ENCODE results near the gene ZDBF2.

The ZDBF2 gene

DNA sequence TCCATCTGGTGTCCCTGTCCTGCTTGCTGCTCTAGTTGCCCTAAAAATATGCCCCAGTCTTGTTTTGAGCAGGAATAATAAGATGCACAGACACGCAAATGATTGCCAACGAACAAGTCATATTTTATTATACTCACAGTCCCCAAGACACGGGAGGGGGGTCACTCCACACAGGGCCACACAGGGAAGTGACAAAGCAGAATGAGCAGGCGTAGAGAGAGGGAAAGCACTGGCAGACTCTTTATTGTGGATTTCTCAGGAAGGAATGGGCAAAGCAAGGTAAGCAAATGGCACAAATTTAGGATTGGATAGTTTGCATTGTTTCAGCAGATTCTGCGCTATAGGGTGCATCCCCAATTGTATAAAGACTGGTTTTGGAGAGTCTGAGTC is 20.7 kb upstream of the ZDBF2 start:
- TF ChIP-seq, protein P1, sequence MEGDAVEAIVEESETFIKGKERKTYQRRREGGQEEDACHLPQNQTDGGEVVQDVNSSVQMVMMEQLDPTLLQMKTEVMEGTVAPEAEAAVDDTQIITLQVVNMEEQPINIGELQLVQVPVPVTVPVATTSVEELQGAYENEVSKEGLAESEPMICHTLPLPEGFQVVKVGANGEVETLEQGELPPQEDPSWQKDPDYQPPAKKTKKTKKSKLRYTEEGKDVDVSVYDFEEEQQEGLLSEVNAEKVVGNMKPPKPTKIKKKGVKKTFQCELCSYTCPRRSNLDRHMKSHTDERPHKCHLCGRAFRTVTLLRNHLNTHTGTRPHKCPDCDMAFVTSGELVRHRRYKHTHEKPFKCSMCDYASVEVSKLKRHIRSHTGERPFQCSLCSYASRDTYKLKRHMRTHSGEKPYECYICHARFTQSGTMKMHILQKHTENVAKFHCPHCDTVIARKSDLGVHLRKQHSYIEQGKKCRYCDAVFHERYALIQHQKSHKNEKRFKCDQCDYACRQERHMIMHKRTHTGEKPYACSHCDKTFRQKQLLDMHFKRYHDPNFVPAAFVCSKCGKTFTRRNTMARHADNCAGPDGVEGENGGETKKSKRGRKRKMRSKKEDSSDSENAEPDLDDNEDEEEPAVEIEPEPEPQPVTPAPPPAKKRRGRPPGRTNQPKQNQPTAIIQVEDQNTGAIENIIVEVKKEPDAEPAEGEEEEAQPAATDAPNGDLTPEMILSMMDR (IDR thresholded peaks at IDR 0.05; ENCODE audit: low read depth, low read length, poor library complexity, severe bottlenecking): no peak
- TF ChIP-seq EZH2phosphoT487 (IDR thresholded peaks at IDR 0.05; ENCODE audit: borderline replicate concordance, low read length): no peak
- Histone ChIP-seq H3F3A (ENCODE audit: control insufficient read depth, insufficient read depth) (no peaks in the 10 kb centered on the region), H3K9me3 (ENCODE audit: control insufficient read depth, insufficient read depth, low read length) (no peaks in the 10 kb centered on the region), H3K4me2 (ENCODE audit: low read length) (no peak overlapping the region), H3K27me3 (ENCODE audit: control insufficient read depth, low read length) (peaks cover 42% of the 10 kb centered on the region), H4K20me1 (ENCODE audit: control insufficient read depth, insufficient read depth, low read depth, low read length) (no peaks in the 10 kb centered on the region), H3K4me3 (ENCODE audit: low read length) (no peak overlapping the region), H3K27ac (ENCODE audit: low read depth, low read length) (no peak overlapping the region), H3K9me2 (replicated peaks; ENCODE audit: control insufficient read depth, low read length) (no peaks in the 10 kb centered on the region), H3K4me1 (ENCODE audit: control insufficient read depth, low read length) (no peaks in the 10 kb centered on the region), H3K36me3 (ENCODE audit: control insufficient read depth, low read length) (no peaks in the 10 kb centered on the region), H3K79me2 (ENCODE audit: control insufficient read depth, low read length) (no peaks in the 10 kb centered on the region)

DNA sequence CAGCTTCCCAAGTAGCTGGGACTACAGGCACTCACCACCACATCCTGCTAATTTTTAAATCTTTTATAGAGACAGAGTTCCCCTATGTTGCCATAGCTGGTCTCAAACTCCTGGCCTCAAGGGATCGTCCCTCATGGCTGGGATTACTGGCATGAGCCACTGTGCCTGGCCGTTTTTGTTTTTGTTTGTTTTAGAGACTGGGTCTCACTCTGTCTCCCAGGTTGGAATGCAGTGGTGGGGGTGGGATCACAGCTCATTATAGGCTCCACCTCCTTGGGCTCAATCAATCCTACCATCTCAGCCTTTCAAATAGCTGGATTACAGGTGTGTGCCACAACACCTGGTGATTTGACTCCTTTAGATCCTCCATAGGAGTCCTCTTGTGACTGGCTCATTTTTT is 19.5 kb upstream of the ZDBF2 start:
- H4K20me1 ChIP-seq (ENCODE audit: control insufficient read depth, insufficient read depth, low read depth, low read length): no peaks in the 10 kb centered on the region
- peaks cover 42% of the 10 kb centered on the region for H3K27me3 ChIP-seq (ENCODE audit: control insufficient read depth, low read length)
- no peaks in the 10 kb centered on the region for H3K9me3 ChIP-seq (ENCODE audit: control insufficient read depth, insufficient read depth, low read length)
- no peaks in the 10 kb centered on the region for H3K36me3 ChIP-seq (ENCODE audit: control insufficient read depth, low read length)
- no peaks in the 10 kb centered on the region for H3K4me1 ChIP-seq (ENCODE audit: control insufficient read depth, low read length)
- no peaks in the 10 kb centered on the region for H3F3A ChIP-seq (ENCODE audit: control insufficient read depth, insufficient read depth)
- H3K27ac ChIP-seq (ENCODE audit: low read depth, low read length): no peak overlapping the region
- H3K79me2 ChIP-seq (ENCODE audit: control insufficient read depth, low read length): no peaks in the 10 kb centered on the region
- H3K4me3 ChIP-seq (ENCODE audit: low read length): no peak overlapping the region
- no peak for TF ChIP-seq EZH2phosphoT487 (IDR thresholded peaks at IDR 0.05; ENCODE audit: borderline replicate concordance, low read length)
- no peak overlapping the region for H3K4me2 ChIP-seq (ENCODE audit: low read length)
- H3K9me2 ChIP-seq (replicated peaks; ENCODE audit: control insufficient read depth, low read length): no peaks in the 10 kb centered on the region

DNA sequence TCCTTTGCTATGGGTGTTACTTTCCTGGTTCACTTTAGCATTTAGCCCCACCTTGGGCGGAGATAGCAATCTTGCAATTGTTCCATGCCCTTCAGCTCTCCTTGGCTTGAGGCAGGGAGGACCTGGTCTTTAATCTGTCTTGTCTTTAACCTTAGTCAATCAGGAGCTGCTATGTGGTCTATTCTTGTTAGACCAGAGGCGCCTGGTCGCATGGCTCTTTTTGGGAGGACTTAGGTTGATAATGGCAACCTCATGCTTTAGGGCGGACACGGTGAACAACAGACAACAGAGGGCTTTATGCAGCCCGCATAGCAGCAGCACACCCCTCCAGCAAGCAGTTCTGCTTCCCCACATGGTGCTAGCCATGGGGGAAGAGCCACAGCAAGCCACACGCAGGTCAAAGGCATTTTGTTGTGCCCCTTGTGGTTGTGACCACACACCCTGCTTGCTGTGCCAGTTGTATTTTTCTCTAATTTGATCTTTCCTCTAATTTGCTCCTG is 17.7 kb upstream of the ZDBF2 start:
- Histone ChIP-seq H3F3A (ENCODE audit: control insufficient read depth, insufficient read depth) (no peaks in the 10 kb centered on the region), H3K9me2 (replicated peaks; ENCODE audit: control insufficient read depth, low read length) (no peaks in the 10 kb centered on the region), H3K4me1 (ENCODE audit: control insufficient read depth, low read length) (no peaks in the 10 kb centered on the region), H4K20me1 (ENCODE audit: control insufficient read depth, insufficient read depth, low read depth, low read length) (no peaks in the 10 kb centered on the region), H3K4me3 (ENCODE audit: low read length) (no peak overlapping the region), H3K4me2 (ENCODE audit: low read length) (no peak overlapping the region), H3K79me2 (ENCODE audit: control insufficient read depth, low read length) (no peaks in the 10 kb centered on the region), H3K9me3 (ENCODE audit: control insufficient read depth, insufficient read depth, low read length) (no peaks in the 10 kb centered on the region), H3K36me3 (ENCODE audit: control insufficient read depth, low read length) (no peaks in the 10 kb centered on the region), H3K27me3 (ENCODE audit: control insufficient read depth, low read length) (peaks cover 55% of the 10 kb centered on the region), H3K27ac (ENCODE audit: low read depth, low read length) (no peak overlapping the region)
- no peak for TF ChIP-seq EZH2phosphoT487 (IDR thresholded peaks at IDR 0.05; ENCODE audit: borderline replicate concordance, low read length)

DNA sequence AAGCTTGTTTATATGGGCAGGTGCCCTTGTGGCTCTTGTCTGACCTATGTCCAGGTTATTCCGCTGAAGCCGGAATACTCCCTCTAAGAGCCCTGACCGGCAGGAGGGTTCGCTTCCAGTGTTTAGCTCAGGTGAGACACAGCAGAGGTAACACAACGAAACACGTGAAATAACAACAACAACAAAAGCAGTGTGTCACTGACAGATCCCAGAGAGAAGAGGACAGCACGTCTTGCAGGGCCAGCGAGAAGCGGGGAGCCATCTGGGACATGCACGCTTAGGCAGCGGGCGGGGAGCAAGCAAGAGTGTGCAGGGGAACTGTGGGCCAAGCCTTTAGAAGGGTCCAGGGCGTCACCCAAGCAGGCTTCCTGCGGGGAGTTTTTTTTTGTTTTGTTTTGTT is 17.1 kb upstream of the ZDBF2 start:
- TF ChIP-seq, protein P1 (IDR thresholded peaks at IDR 0.05; ENCODE audit: low read depth, low read length, poor library complexity, severe bottlenecking): no peak
- TF ChIP-seq EZH2phosphoT487 (IDR thresholded peaks at IDR 0.05; ENCODE audit: borderline replicate concordance, low read length): no peak
- Histone ChIP-seq H3K4me3 (ENCODE audit: low read length) (no peak overlapping the region), H3K79me2 (ENCODE audit: control insufficient read depth, low read length) (no peaks in the 10 kb centered on the region), H3K4me1 (ENCODE audit: control insufficient read depth, low read length) (no peaks in the 10 kb centered on the region), H3K27me3 (ENCODE audit: control insufficient read depth, low read length) (peaks cover 57% of the 10 kb centered on the region), H3K9me3 (ENCODE audit: control insufficient read depth, insufficient read depth, low read length) (no peaks in the 10 kb centered on the region), H3K9me2 (replicated peaks; ENCODE audit: control insufficient read depth, low read length) (no peaks in the 10 kb centered on the region), H4K20me1 (ENCODE audit: control insufficient read depth, insufficient read depth, low read depth, low read length) (no peaks in the 10 kb centered on the region), H3K27ac (ENCODE audit: low read depth, low read length) (no peak overlapping the region), H3F3A (ENCODE audit: control insufficient read depth, insufficient read depth) (no peaks in the 10 kb centered on the region), H3K4me2 (ENCODE audit: low read length) (no peak overlapping the region), H3K36me3 (ENCODE audit: control insufficient read depth, low read length) (no peaks in the 10 kb centered on the region)

Measured in DOHH2 (cell line).